HG03342 (cell line): ENCODE measurements around the gene AMN.
"Not testable (repeated sequence)": the region's sequence is repeated elsewhere in the genome, so short reads cannot be mapped to it uniquely, and the experiment has no call there.

Experiments
- ATAC-seq: cut with Tn5 transposase; IDR thresholded peaks from one replicate; pipeline ENCODE4 v1.9.1; 2021; ENCODE audit warnings: mild to moderate bottlenecking, moderate library complexity; ENCODE audit not compliant: unreplicated experiment

AMN gene

DNA sequence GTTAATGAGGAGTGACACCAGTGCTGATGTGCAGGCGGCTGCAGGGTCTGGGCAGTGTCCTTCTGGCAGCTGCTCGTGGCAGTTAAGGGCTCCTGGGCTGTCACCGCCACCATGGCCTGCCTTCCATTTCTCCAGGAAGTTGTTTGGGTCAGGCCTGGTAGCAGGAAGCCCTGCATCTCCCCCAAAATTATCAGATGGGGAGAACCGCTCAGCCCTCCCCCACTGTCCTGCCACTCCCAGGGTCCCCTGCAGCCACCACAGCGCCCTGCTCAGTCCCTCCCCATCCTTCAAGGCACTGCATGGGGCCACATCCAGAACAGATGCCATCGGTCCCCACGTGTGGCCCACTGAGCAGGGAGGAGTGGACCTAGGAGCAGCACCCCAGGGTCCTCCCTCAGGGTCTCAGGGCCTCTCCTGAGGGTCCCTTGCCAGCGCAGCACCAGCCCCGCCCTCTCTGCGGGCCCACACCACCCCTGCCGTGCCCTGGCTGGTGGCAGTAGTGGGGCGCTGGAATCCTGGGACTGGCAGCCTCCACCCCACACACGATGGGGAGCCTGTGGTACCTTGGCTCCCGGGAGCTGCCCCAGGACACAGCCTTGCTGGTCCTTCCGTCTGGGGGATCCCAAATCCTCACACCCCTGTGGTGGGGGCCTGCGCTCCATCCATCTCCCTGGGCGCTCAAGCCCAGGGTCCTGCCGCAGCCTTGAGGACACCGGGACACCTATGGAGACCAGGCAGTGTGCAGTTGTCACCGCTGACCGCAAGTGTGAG is 10.3 kb upstream of the AMN start:
- ATAC-seq, result no peak

- no peak for ATAC-seq
Observed at GRCh38 chr14:102913341-102914211, 8.9 kb upstream of the AMN start.

DNA sequence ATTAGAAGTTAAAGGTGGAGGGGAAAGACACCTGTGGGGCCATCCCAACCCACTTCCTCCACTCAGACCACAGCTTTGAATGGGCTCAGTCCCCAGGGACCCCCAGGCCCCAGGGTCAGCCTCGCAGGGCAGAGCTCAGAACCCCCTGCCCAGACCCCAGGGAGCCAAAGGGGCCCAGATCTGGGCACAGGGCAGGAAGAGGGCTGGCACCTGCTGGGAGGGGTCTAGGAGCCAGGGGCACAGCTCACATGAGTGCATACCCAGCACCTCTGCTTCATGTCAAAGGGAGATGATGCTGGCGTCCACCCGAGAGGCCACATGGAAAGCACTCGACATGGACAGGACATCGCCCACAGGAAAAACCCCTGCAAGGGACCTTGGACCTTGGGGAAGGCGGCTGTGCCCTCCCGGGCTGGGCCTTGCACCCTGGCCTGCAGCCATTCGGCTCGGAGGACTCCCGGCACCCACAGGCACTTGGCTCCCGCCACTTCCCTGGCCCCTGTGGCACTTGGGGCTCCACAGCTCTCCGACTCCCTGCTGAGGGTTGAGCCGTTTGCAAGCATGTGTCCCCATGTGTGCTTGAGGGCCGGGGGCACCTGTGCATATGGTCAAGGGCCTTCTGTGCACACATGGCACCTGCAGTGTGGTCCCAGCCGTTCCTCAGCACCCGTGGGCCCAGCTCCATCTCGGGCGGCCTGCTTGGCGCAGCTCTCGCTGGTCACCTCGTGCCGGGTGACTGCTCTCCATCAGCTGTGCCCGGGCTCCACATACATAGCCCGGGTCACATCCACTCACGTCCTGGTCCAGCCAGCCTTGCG is 7.8 kb upstream of the AMN start:
- no peak for ATAC-seq

DNA sequence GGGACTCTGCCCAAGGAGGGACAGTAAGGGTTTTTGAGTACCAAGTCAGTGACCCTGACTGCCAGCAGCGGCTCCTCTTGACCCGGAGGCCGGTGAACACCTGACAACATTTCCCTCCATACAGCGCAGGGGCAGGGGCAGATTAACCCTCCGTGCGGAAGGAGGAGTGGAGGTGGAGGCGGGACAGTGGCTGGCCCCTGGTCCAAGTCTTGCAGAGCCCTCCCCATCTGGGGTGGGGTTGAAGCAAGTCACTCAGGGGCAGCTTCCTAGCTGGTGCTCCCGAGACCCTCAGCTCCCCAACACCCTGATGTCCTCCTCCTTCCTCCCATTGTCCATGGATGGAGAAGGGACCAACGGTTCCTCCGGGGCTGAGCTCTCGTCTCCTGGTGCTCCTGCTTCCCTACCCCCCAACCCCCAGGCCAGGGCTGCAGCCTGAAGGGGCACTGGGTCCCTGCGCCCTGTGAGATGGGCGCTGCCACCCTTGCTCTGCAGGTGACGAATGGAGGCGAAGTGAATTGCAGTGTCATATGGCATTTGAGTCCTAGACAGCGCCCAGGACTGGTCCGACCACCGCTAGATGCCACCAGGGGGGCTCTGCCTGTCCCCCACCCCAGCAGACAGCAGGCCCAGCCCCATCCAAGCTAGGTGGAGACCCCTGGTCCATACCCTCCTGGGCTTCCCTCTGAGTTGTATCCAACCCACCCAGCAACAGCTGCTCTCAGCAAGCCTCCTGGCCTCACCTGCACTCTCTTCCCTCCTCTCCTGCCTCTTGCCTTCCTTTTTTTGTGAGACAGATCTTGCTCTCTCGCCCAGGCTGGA is 7.0 kb upstream of the AMN start:
- no peak for ATAC-seq

GRCh38 chr14:102916347-102917055 is 6.0 kb upstream of the AMN start:
- no peak for ATAC-seq

GRCh38 chr14:102917056-102917385 is 5.4 kb upstream of the AMN start:
- no peak for ATAC-seq

DNA sequence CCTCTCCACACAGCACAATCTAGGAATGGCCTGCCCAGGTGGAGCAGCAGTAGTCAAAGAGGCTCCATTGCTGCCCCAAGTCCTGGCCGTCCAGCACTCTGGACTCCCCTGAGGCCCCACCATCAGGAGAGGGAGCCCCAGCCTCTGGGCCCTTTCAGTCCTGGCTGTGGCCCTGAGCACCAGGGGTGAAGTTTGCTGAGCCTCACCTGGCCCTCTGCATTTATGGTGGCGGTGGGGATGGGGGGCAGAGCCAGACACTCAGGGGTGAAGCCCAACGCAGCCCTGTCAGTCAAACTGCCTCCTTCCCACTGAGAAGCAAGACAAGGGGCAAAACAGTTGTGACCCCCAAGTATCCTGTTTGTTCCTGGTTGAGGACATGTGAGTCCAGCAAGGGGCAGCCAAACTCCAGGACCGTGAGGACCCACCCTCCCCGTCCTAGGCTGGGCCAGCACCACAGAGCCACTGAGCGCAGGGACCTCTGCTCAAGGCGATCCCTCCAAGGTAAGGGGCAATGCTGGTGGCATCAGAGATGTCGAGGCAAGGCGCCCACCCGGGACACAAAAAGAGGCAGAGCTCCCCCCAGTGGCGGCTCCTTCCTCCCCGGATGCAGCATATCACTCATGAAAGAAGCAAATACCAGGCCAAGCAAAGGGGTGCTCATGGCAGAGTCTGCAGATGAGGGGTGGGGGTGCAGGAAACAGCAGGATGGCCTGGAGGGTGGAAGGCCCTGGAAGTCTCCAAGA is 4.8 kb upstream of the AMN start:
- ATAC-seq, result no peak

GRCh38 chr14:102918438-102918837 is 4.0 kb upstream of the AMN start:
- ATAC-seq, result no peak

DNA sequence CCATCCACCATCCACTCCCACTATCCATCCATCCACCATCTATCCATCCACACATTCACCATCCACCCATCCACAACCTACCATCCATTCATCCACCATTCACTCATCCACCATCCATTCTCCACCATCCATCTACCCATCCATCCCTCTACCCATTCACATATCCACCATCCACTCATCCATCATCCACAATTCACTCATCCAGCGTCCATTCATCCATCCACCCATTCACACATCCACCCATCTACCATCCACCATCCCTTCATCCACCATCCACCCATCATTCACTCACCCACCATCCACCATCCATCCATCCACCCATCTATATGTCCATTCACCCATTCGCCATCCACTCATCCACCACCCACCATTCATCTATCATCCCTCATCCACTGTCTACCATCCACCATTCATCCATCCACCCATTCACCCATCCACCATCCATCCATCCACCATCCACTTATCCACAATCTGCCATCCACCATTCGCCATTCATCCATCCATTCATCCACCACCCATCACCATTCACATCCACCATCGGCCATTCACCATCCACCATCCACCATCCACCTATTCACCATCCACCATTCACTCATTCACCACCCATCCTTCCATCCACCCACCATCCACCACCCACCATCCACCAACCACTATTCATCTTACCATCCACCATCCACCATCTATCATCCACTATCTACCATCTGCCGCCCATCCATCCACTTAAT is 2.0 kb upstream of the AMN start:
- no peak for ATAC-seq

- ATAC-seq, result no peak
Observed at GRCh38 chr14:102920998-102921304, 1.5 kb upstream of the AMN start.

- no peak for ATAC-seq
Observed at GRCh38 chr14:102923201-102923924, 900 bp downstream of the AMN start.

- no peak for ATAC-seq
Observed at GRCh38 chr14:102923925-102924486, 1.5 kb downstream of the AMN start.

GRCh38 chr14:102924632-102925588 is 2.4 kb downstream of the AMN start:
- ATAC-seq, result no peak

DNA sequence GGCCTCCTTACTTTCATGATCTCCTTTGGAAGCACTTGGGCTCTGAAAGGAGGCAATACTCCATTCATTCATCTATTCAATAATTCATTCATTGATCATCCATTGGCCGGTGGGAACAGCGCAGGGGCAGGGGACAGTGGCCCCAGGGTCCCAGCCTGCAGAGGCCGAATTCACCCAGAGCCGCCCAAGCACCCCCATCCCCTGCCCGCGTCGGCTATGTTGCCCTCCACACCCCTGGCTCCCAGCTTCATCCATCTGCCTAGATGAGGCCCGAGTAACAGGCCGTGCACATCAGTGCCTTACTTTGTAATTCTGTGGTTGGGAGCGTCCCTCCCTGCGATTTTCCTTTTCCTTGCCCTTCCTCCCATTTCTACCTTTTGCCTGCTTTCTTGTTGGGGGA is 3.2 kb downstream of the AMN start:
- no peak for ATAC-seq

- no peak for ATAC-seq
Observed at GRCh38 chr14:102926104-102926503, 3.6 kb downstream of the AMN start.

- ATAC-seq, result not testable (repeated sequence)
Observed at GRCh38 chr14:102926840-102927239, 4.4 kb downstream of the AMN start.
